Activated T-helper 2 cell treated with anti-CD3 and anti-CD28 coated beads, Interferon-gamma antibody, Interleukin-2, Interleukin-4, amounts not matched to agents 10 μg/mL and 5 μg/mL and 100 μg/mL, durations not matched to agents 14 hours and 24 hours and 36 hours (primary cell): ENCODE data around the gene RBMS3. TPM values are rescaled to one million over a fixed set of nuclear protein-coding genes. Genes with fewer than 3 reads are reported as not detected.

ENCODE experiments used
- DNase-seq: peaks from one replicate; pipeline ENCODE4 v3.0.0; 2021; ENCODE audit warnings: low spot score
- H3K27ac Mint-ChIP-seq: one replicate; pipeline ENCODE4 v1.8.0; 2021; ENCODE audit warnings: mixed read lengths
- H3K27me3 Mint-ChIP-seq: one replicate; pipeline ENCODE4 v1.8.0; 2021; ENCODE audit warnings: low read depth, mixed read lengths
- H3K36me3 Mint-ChIP-seq: one replicate; pipeline ENCODE4 v1.8.0; 2021; ENCODE audit warnings: low read depth, mixed read lengths
- H3K4me1 Mint-ChIP-seq: one replicate; pipeline ENCODE4 v1.8.0; 2021; ENCODE audit warnings: low read depth, mixed read lengths
- H3K4me3 Mint-ChIP-seq: one replicate; pipeline ENCODE4 v1.8.0; 2021; ENCODE audit warnings: low read depth, mild to moderate bottlenecking, moderate library complexity, mixed read lengths
- H3K9me3 Mint-ChIP-seq: one replicate; pipeline ENCODE4 v1.8.0; 2021; ENCODE audit warnings: mixed read lengths
- intact Hi-C: fragments of 100-400 bp; cut with micrococcal nuclease; formaldehyde crosslinking; loops from one replicate; pipeline ENCODE4 v1.15.1; 2023
- total RNA-seq: library from RNA; stranded (reverse); gene quantifications from 2 replicates; pipeline ENCODE4 v1.2.3, GENCODE V29; 2022

RBMS3 gene
- total RNA-seq, 1 donor from 2014 or later, result 5.3 TPM

DNA sequence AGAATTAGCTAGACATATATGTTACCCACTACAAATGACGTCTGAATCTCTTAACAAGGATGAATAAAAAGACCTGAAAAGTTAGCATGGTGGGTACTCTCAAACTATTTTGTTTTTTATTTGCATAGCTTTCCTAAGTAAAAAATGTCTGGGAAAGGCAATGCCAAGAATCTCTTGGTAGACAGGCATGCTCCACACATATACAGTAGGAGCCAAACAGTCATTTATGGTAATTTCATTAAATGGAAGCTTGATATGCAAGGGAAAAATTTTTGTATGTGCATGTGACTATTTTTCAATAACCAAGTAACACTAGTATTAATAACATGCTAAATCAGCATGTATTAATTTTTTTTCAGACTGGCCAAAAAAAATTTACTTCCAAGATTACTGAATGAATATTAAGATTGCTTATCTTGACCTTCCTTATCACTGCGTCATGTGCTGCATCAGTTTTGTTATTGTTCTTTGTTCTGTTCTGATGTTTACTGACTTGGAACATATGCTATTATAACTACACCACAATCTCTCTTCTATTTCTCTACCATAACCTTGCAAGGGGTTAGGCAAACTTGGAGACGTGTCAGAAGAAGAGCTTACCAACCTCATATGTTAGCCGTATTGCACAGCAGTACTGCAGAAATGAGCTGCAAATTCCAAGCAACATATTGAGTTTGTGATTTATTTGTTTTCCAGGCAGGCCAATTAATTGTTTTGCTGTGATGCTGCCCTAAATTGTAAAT is 255.3 kb downstream of the RBMS3 start:
- Mint-ChIP-seq H3K4me1 (no peaks in the 10 kb centered on the region), H3K4me3 (no peak overlapping the region), H3K27ac (no peak overlapping the region), H3K36me3 (no peaks in the 10 kb centered on the region), H3K27me3 (no peaks in the 10 kb centered on the region), H3K9me3 (no peaks in the 10 kb centered on the region)
- DNase-seq, result no peak
- intact Hi-C loops, result no loop called here

DNA sequence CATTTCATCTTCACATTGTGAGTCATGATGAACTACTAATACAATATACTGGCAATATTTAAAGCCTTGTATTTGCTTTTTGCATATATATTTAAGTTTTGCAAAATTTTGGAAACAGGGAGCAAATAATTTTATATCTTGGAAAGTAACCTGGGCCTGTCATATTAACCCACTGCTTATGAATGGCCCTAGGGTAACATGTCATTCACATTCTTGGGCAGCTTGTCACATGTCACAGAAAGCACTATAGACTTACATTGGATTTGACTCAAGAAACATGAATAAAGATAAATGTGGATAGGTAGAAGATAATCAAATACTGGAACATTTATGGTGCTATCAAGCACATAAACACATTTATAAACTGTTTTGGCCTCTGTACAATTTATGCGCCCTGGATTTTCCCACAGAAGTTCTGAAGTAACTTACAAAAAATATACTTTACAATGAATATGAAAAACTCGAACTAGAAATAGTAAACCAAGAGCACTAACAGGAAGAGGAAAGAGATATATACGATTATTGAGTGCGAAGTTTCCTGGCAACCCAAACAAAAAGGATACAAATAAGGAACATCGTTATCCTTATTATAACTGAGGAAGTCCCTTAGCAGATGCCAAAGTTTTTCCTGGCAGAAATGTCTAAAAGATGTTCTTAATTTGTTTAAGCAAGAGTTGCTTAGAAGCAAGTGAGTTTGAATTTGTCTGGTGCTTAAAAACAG is 257.2 kb downstream of the RBMS3 start:
- no peak overlapping the region for H3K27ac Mint-ChIP-seq

DNA sequence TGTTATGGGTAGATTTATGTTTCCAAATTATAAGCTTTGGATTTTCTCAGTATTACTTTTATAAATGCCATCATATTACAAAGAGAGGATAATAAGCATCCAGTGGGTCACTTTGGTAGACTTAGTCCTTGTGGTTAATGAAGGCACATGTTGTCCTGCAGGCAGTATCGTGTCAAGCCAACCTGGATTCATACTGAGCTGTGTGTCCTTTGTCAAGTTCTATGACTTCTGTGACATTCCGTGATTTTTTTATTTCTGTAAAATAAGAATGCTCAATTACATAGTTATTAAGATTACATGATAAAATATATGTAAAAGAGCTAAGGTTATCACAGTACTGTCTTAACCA is 257.7 kb downstream of the RBMS3 start:
- intact Hi-C loops, result no loop called here
- no peaks in the 10 kb centered on the region for H3K9me3 Mint-ChIP-seq

More for the DNA sequence above, 257.2 kb downstream of the RBMS3 start:
- intact Hi-C loops, result no loop called here
- no peak overlapping the region for H3K4me3 Mint-ChIP-seq
- no peak for DNase-seq
- H3K9me3 Mint-ChIP-seq, result no peaks in the 10 kb centered on the region
- no peaks in the 10 kb centered on the region for H3K36me3 Mint-ChIP-seq
- no peaks in the 10 kb centered on the region for H3K4me1 Mint-ChIP-seq
- H3K27me3 Mint-ChIP-seq, result no peaks in the 10 kb centered on the region

GRCh38 chr3:29540544-29540943 is 259.7 kb downstream of the RBMS3 start:
- Mint-ChIP-seq H3K36me3 (no peaks in the 10 kb centered on the region), H3K27ac (no peak overlapping the region), H3K4me1 (no peaks in the 10 kb centered on the region), H3K9me3 (no peaks in the 10 kb centered on the region), H3K4me3 (no peak overlapping the region), H3K27me3 (no peaks in the 10 kb centered on the region)
- no peak for DNase-seq
- intact Hi-C loops, result no loop called here

More for the DNA sequence above, 257.7 kb downstream of the RBMS3 start:
- Mint-ChIP-seq H3K36me3 (no peaks in the 10 kb centered on the region), H3K27ac (no peak overlapping the region), H3K27me3 (no peaks in the 10 kb centered on the region), H3K4me1 (no peaks in the 10 kb centered on the region), H3K4me3 (no peak overlapping the region)
- no peak for DNase-seq

DNA sequence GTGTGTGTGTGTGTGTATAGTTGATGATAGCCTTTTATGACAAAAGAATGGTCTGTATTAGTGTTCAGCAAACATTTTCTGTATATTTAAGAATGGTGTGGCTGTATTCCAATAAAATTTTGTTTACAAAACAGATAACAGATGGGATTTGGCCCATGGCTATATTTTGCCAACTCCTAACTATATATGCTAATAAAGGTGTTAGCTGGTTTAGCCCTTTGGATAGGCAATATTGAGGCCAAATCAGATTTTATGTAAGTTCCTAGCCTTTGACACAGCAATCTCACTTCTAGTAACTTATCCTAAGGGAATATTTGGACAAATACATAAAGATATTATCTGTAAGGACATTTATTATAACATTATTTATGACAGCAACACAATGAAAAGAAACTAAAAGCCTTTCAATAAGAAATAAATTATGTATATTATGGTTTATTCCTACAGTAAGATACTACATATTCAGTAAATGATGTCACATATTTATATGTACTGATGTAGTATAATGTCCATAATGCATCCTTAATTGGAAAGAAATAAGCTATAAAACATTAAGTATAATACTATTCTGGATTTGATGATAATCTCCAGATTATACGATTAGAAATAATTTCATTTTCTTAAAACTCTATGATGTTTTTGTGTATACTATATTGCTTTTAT is 264.0 kb downstream of the RBMS3 start:
- Mint-ChIP-seq H3K4me1 (no peaks in the 10 kb centered on the region), H3K9me3 (no peaks in the 10 kb centered on the region), H3K27me3 (no peaks in the 10 kb centered on the region), H3K4me3 (no peak overlapping the region), H3K27ac (no peak overlapping the region), H3K36me3 (no peaks in the 10 kb centered on the region)
- intact Hi-C loops, result no loop called here
- no peak for DNase-seq

GRCh38 chr3:29545615-29546014 is 264.7 kb downstream of the RBMS3 start:
- no peak for DNase-seq
- intact Hi-C loops, result no loop called here
- Mint-ChIP-seq H3K9me3 (no peaks in the 10 kb centered on the region), H3K27me3 (no peaks in the 10 kb centered on the region), H3K36me3 (no peaks in the 10 kb centered on the region), H3K4me3 (no peak overlapping the region), H3K27ac (no peak overlapping the region), H3K4me1 (no peaks in the 10 kb centered on the region)

DNA sequence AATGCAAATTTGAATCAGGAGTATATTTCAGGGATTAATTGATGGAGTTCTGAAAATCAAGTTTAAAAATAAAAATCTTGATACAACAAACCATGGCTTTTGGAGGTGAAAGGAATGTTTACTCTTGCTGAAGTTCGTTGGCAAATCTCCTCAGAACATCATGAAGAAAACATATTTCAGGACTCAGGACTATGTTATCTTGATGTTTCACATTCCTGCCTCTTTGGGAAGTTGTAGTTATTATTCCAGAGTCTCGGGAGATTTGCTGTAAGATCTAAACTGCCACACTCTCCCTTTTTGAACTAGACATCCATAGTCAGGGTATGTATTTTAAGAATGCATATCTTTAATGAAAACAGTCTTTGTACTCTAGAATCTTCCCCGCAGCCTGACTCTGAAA is 271.2 kb downstream of the RBMS3 start:
- intact Hi-C loops, result no loop called here
- Mint-ChIP-seq H3K27ac (no peak overlapping the region), H3K27me3 (no peaks in the 10 kb centered on the region), H3K36me3 (no peaks in the 10 kb centered on the region), H3K9me3 (no peaks in the 10 kb centered on the region), H3K4me3 (no peak overlapping the region), H3K4me1 (peaks cover 6% of the 10 kb centered on the region)
- DNase-seq, result no peak

- Mint-ChIP-seq H3K36me3 (no peaks in the 10 kb centered on the region), H3K4me3 (no peak overlapping the region), H3K27me3 (no peaks in the 10 kb centered on the region), H3K9me3 (no peaks in the 10 kb centered on the region), H3K27ac (no peak overlapping the region), H3K4me1 (peaks cover 6% of the 10 kb centered on the region)
- DNase-seq, result no peak
- intact Hi-C loops, result no loop called here
These were observed 273.7 kb downstream of the RBMS3 start for GRCh38 chr3:29554566-29554965.

GRCh38 chr3:29555590-29555989 is 274.7 kb downstream of the RBMS3 start:
- Mint-ChIP-seq H3K9me3 (no peaks in the 10 kb centered on the region), H3K27ac (no peak overlapping the region), H3K4me3 (no peak overlapping the region), H3K27me3 (no peaks in the 10 kb centered on the region), H3K4me1 (peaks cover 6% of the 10 kb centered on the region), H3K36me3 (no peaks in the 10 kb centered on the region)
- intact Hi-C loops, result no loop called here
- DNase-seq, result no peak

- H3K36me3 Mint-ChIP-seq, result no peaks in the 10 kb centered on the region
- no peak overlapping the region for H3K27ac Mint-ChIP-seq
- intact Hi-C loops, result no loop called here
- no peaks in the 10 kb centered on the region for H3K27me3 Mint-ChIP-seq
- peaks cover 6% of the 10 kb centered on the region for H3K4me1 Mint-ChIP-seq
- no peak for DNase-seq
- H3K4me3 Mint-ChIP-seq, result no peak overlapping the region
- H3K9me3 Mint-ChIP-seq, result no peaks in the 10 kb centered on the region
These were observed 276.3 kb downstream of the RBMS3 start for GRCh38 chr3:29557186-29557585.

DNA sequence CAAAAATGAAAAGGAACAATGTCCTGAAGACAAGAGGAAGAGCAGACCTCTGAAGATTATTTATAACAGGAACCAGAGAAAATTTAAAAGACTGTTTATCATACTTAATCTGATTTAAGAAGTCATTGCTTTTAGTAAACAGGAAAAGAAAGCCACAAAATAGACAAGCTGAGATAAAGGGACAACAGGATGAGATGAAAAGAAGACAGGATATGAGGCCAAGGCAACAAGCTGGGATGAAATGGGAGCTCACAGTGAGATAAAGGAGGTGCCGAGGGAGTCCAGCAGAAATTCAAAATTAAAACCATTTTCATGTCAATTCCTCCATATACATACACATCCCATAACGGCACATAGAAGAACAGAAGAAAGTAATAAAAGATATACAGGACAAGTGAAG is 277.0 kb downstream of the RBMS3 start:
- intact Hi-C loops, result no loop called here
- H3K9me3 Mint-ChIP-seq, result no peaks in the 10 kb centered on the region
- no peak for DNase-seq
- H3K4me1 Mint-ChIP-seq, result peaks cover 6% of the 10 kb centered on the region
- H3K27me3 Mint-ChIP-seq, result no peaks in the 10 kb centered on the region
- H3K36me3 Mint-ChIP-seq, result no peaks in the 10 kb centered on the region
- H3K27ac Mint-ChIP-seq, result no peak overlapping the region
- no peak overlapping the region for H3K4me3 Mint-ChIP-seq

- Mint-ChIP-seq H3K4me1 (no peaks in the 10 kb centered on the region), H3K9me3 (no peaks in the 10 kb centered on the region), H3K36me3 (no peaks in the 10 kb centered on the region), H3K27me3 (no peaks in the 10 kb centered on the region), H3K27ac (no peak overlapping the region), H3K4me3 (no peak overlapping the region)
- intact Hi-C loops, result no loop called here
- DNase-seq, result no peak
These were observed 279.0 kb downstream of the RBMS3 start for GRCh38 chr3:29559741-29560465.
